ENCODE measurements around the gene ROPN1L. TPM values are rescaled to one million over a fixed set of nuclear protein-coding genes. Genes with fewer than 3 reads are reported as not detected.

Gene ROPN1L
- total and polyA plus RNA-seq, 3 donors from 2014 or later, result 199 to 538 (median 333) TPM

DNA sequence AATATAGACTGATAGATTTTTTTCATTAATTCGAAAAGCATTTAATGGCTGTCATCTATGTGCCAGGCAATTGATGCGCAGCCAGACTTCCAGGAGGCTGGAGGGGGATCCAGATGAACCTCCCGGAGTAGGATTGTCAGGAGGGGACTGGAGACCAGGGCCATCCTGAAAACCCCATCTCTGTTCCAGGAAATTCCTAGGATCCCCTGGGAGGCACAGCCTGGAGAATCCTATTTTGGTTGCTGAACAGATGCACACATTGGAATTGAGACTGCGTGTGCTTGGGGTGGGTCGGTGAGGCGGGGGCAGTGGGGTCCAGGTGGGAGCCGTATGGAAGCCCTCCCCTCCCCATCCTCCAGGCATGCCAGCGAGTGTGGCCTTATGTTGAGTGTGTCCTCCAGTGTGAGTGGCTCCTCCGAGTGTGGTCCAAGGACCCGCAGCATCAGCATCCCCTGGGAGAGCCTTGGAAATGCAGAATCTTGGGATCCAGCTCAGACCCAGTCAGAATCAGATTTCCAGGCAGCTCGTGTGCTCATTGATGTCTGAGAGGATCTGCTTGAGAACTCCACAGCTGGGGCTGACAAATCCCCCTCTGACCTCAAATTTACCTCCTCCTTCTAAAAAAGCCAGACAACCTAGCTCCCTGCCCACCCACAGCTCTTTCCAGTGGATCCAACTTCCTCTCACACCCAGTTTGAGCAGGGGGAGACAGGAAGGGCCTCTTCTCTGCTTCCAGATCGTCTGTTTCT, 38.7 kb downstream of the ROPN1L start:
- Histone ChIP-seq H3K9me3 (no peaks in the 10 kb centered on the region), H3K4me3 (no peak overlapping the region), H3K27me3 (no peaks in the 10 kb centered on the region), H3K4me1 (no peaks in the 10 kb centered on the region), H3K36me3 (ENCODE audit: low read depth, missing control alignments) (no peaks in the 10 kb centered on the region), H3K27ac (no peak overlapping the region)
- TF ChIP-seq, protein P1, sequence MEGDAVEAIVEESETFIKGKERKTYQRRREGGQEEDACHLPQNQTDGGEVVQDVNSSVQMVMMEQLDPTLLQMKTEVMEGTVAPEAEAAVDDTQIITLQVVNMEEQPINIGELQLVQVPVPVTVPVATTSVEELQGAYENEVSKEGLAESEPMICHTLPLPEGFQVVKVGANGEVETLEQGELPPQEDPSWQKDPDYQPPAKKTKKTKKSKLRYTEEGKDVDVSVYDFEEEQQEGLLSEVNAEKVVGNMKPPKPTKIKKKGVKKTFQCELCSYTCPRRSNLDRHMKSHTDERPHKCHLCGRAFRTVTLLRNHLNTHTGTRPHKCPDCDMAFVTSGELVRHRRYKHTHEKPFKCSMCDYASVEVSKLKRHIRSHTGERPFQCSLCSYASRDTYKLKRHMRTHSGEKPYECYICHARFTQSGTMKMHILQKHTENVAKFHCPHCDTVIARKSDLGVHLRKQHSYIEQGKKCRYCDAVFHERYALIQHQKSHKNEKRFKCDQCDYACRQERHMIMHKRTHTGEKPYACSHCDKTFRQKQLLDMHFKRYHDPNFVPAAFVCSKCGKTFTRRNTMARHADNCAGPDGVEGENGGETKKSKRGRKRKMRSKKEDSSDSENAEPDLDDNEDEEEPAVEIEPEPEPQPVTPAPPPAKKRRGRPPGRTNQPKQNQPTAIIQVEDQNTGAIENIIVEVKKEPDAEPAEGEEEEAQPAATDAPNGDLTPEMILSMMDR (IDR thresholded peaks at IDR 0.05), result no peak
- no peak for TF ChIP-seq POLR2A (IDR thresholded peaks at IDR 0.05)
- intact Hi-C loops (cut with DNase I; ENCODE audit: low total_unique reads), result no loop called here
- DNase-seq, result no peak
- 78 to 84% methylated on average over 8 to 12 of the region's 12 CpGs for WGBS, 2 donors

DNA sequence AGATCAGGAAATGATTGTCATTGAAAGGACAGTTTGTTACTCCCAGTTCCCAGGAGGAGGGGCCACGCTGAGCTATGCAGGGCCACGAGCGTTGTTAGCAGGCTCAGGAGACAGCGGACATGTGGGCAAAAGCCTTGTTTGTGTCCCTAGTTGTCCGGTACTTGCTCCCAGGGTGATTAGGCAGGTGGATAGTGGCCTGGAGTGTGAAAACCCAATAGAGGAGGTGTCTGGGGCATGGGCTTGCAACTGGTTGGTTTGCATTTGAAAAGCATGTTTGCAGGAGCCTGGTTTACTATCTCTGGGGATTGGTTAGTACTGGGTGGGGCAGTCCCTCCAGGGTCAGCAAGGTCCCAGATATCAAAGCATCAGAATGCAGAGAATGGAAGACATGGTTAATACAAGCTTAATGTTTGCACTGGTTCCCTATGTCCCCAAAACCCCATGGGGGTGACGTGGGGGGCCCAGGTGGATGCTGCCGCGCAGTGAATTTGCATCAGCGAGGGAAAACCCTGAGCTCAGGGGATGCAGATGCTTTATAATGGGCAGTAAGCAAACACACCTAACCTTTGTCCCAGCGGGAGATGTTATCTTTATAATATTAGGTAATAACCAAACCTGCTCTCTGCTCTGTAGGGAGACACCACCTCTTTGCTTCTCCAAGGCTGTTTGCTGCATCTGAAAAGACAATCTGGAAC, 39.7 kb downstream of the ROPN1L start:
- Histone ChIP-seq H3K4me3 (no peak overlapping the region), H3K27ac (no peak overlapping the region), H3K27me3 (no peaks in the 10 kb centered on the region), H3K4me1 (no peaks in the 10 kb centered on the region), H3K36me3 (ENCODE audit: low read depth, missing control alignments) (no peaks in the 10 kb centered on the region), H3K9me3 (no peaks in the 10 kb centered on the region)
- intact Hi-C loops (cut with DNase I; ENCODE audit: low total_unique reads), result no loop called here
- TF ChIP-seq POLR2A (IDR thresholded peaks at IDR 0.05), result no peak
- TF ChIP-seq, protein P1 (IDR thresholded peaks at IDR 0.05), result no peak
- 69 to 80% methylated on average over 10 of the region's 10 CpGs for WGBS, 2 donors
- no peak for DNase-seq

DNA sequence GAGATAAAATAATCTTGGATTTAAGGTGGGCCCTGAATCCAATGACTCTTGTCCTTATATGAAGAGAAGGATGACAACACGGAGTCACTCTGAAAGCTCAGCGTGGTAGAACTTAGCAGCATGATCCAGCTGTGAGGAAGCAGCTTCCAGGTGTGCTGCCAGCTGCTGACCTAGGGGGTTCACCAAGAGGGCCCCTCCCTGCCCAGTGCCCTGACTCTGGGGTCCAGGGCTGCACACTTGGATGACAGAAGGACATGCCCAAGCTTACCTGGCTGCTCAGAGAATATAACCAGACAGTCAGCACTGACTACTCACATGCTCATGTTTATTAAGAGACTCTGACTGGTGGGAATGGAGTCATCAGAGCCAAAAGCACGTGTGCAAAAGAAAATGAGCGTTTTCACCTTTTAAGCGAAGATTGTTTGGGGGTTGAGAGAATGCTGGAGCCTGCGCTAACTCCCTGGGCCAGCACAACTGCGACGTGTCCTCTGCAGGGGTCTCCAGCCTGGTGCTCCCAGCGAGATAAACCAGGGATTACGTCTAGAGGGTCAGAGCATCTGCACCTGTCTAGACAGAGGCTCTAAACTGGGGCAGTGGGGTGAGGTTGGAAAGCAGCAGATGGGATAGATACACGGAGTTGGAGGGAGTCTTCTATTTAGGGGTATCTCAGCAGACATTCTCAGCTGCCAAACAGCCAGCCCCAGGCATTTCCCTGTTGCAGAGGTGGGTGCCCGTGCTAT, 41.3 kb downstream of the ROPN1L start:
- H3K27ac ChIP-seq, result no peak overlapping the region
- H3K36me3 ChIP-seq (ENCODE audit: low read depth, missing control alignments), result no peaks in the 10 kb centered on the region
- intact Hi-C loops (cut with DNase I; ENCODE audit: low total_unique reads), result no loop called here
- no peak for DNase-seq
- H3K9me3 ChIP-seq, result no peaks in the 10 kb centered on the region
- H3K4me1 ChIP-seq, result no peaks in the 10 kb centered on the region
- 78 to 90% methylated on average over 12 of the region's 12 CpGs for WGBS, 2 donors
- no peaks in the 10 kb centered on the region for H3K27me3 ChIP-seq
- TF ChIP-seq POLR2A (IDR thresholded peaks at IDR 0.05), result no peak
- TF ChIP-seq, protein P1 (IDR thresholded peaks at IDR 0.05), result no peak
- H3K4me3 ChIP-seq, result no peak overlapping the region

DNA sequence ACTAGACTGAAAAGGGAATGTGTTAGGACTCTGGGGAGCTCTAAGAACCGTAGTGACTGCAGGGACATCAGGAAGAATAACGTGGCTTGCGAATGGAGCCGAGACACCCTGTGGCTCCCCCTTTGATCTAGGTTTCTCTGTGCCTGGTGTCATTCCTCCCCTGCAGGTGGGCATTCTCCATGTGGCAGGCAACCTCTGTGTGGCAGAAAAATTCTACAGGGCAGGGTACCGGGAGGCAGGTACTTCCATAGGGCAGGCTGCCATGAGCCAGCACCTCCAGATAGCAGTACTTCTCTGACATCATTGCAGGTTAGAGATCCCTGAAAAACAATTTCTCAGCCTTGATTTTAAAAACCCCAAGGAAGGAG, 43.1 kb downstream of the ROPN1L start:
- intact Hi-C loops (cut with DNase I; ENCODE audit: low total_unique reads), result no loop called here
- no peak overlapping the region for H3K4me3 ChIP-seq
- H3K4me1 ChIP-seq, result no peaks in the 10 kb centered on the region
- H3K27me3 ChIP-seq, result no peaks in the 10 kb centered on the region
- 46 to 55% methylated on average over 5 of the region's 5 CpGs for WGBS, 2 donors
- no peak for DNase-seq
- TF ChIP-seq, protein P1 (IDR thresholded peaks at IDR 0.05), result no peak
- no peak for TF ChIP-seq POLR2A (IDR thresholded peaks at IDR 0.05)
- H3K36me3 ChIP-seq (ENCODE audit: low read depth, missing control alignments), result no peaks in the 10 kb centered on the region
- H3K27ac ChIP-seq, result no peak overlapping the region
- H3K9me3 ChIP-seq, result no peaks in the 10 kb centered on the region
